Neural cell (in vitro differentiated cells): Measurements from ENCODE around the gene NME9. TPM values are rescaled to one million over a fixed set of nuclear protein-coding genes. Genes with fewer than 3 reads are reported as not detected.

Source experiments
- H2AFZ ChIP-seq: fragments of 200-600, 300-800 bp; sonication (generic), shearing (Covaris generic); 2 replicates; pipeline ENCODE4 v1.6.0; 2014; ENCODE audit warnings: low read depth, mild to moderate bottlenecking, antibody characterized with exemption, low read length, moderate library complexity
- H3F3A ChIP-seq: fragments of 200-600 bp; shearing (Covaris generic); 2 replicates; pipeline ENCODE4 v1.6.1; 2016; ENCODE audit warnings: mild to moderate bottlenecking, moderate library complexity, mixed read lengths, antibody characterized with exemption, low read length; ENCODE audit not compliant: insufficient read depth, poor library complexity, severe bottlenecking
- H3K27ac ChIP-seq: fragments of 200-600, 300-800 bp; sonication (generic), shearing (Covaris generic); 2 replicates; pipeline ENCODE4 v1.5.1; 2014; ENCODE audit warnings: mild to moderate bottlenecking, low read length, moderate library complexity
- H3K27me3 ChIP-seq: fragments of 300-800, 200-600 bp; sonication (generic), shearing (Covaris generic); 2 replicates; pipeline ENCODE4 v1.6.0; 2014; ENCODE audit warnings: mild to moderate bottlenecking, low read depth, low read length, moderate library complexity; ENCODE audit not compliant: insufficient read depth
- H3K36me3 ChIP-seq: fragments of 300-800, 200-600 bp; sonication (generic), shearing (Covaris generic); 2 replicates; pipeline ENCODE4 v1.5.1; 2014; ENCODE audit warnings: mild to moderate bottlenecking, antibody characterized with exemption, low read length, moderate library complexity; ENCODE audit not compliant: insufficient read depth
- H3K4me2 ChIP-seq: fragments of 300-800, 200-600 bp; sonication (generic), shearing (Covaris generic); 2 replicates; pipeline ENCODE4 v1.6.0; 2014; ENCODE audit warnings: mild to moderate bottlenecking, low read length
- H3K4me3 ChIP-seq: fragments of 300-800, 200-600 bp; sonication (generic), shearing (Covaris generic); 2 replicates; pipeline ENCODE4 v1.5.1; 2014; ENCODE audit warnings: mild to moderate bottlenecking, low read length, moderate library complexity
- H3K79me2 ChIP-seq: fragments of 200-600 bp; shearing (Covaris generic); replicated peaks from 2 replicates; pipeline ENCODE4 v1.6.0; 2014; ENCODE audit warnings: mild to moderate bottlenecking, low read length, moderate library complexity; ENCODE audit not compliant: insufficient read depth
- H3K9ac ChIP-seq: fragments of 300-800, 200-600 bp; sonication (generic), shearing (Covaris generic); 2 replicates; pipeline ENCODE4 v1.6.1; 2016; ENCODE audit warnings: mild to moderate bottlenecking, low read length, mixed read lengths
- H3K9me2 ChIP-seq: fragments of 200-600 bp; shearing (Covaris generic); 2 replicates; pipeline ENCODE4 v1.6.1; 2016; ENCODE audit warnings: mild to moderate bottlenecking, low read length, mixed read lengths; ENCODE audit not compliant: insufficient read depth
- H3K9me3 ChIP-seq: fragments of 200-600, 300-800 bp; sonication (generic), shearing (Covaris generic); 2 replicates; pipeline ENCODE4 v1.6.1; 2016; ENCODE audit warnings: mild to moderate bottlenecking, mixed run types, low read length, moderate library complexity, mixed read lengths
- H4K20me1 ChIP-seq: fragments of 200-600 bp; shearing (Covaris generic); 2 replicates; pipeline ENCODE4 v1.6.1; 2016; ENCODE audit warnings: mild to moderate bottlenecking, mixed run types; ENCODE audit not compliant: insufficient read depth
- EP300 ChIP-seq: fragments of 450-650 bp; conservative IDR thresholded peaks from 2 replicates; pipeline ENCODE4 v1.6.1; 2014; ENCODE audit warnings: antibody characterized with exemption, mild to moderate bottlenecking, moderate library complexity; ENCODE audit not compliant: poor library complexity, severe bottlenecking
- EZH2 ChIP-seq: fragments of 200-600, 300-800 bp; shearing (Covaris generic), sonication (generic); IDR thresholded peaks from 2 replicates; pipeline ENCODE4 v1.6.1; 2014; ENCODE audit warnings: antibody characterized with exemption, low read length, borderline replicate concordance, mild to moderate bottlenecking; ENCODE audit not compliant: insufficient read depth, poor library complexity, severe bottlenecking
- MXI1 ChIP-seq: fragments of 450-650 bp; conservative IDR thresholded peaks from 2 replicates; pipeline ENCODE4 v1.6.1; 2014; ENCODE audit warnings: antibody characterized with exemption, mild to moderate bottlenecking; ENCODE audit not compliant: poor library complexity, severe bottlenecking
- POLR2AphosphoS5 ChIP-seq: IDR thresholded peaks from 2 replicates; pipeline ENCODE4 v1.6.1; 2012
- RAD21 ChIP-seq: fragments of 450-650 bp; conservative IDR thresholded peaks from 2 replicates; pipeline ENCODE4 v1.6.1; 2014; ENCODE audit warnings: antibody characterized with exemption, mild to moderate bottlenecking, moderate library complexity
- SMC3 ChIP-seq: fragments of 450-650 bp; conservative IDR thresholded peaks from 2 replicates; pipeline ENCODE4 v1.6.1; 2014; ENCODE audit warnings: antibody characterized with exemption, mild to moderate bottlenecking, moderate library complexity; ENCODE audit not compliant: poor library complexity
- TAF1 ChIP-seq: IDR thresholded peaks from 2 replicates; pipeline ENCODE4 v1.6.1; 2012; ENCODE audit warnings: low read depth
- polyA plus RNA-seq: library from polyadenylated mRNA; depleted of rRNA; stranded (reverse); fragments of >200 nt; gene quantifications from 2 replicates; pipeline ENCODE4 v1.2.3, GENCODE V29; 2014
- TF ChIP-seq, protein P1 (sequence below): IDR thresholded peaks from 2 replicates; pipeline ENCODE4 v1.6.1; 2012; ENCODE audit warnings: borderline replicate concordance
- TF ChIP-seq, protein P2 (sequence below): fragments of 450-650 bp; IDR thresholded peaks from 2 replicates; pipeline ENCODE4 v1.5.1; 2014; ENCODE audit warnings: antibody characterized with exemption, mild to moderate bottlenecking, moderate library complexity; ENCODE audit not compliant: poor library complexity, severe bottlenecking

Gene NME9
- polyA plus RNA-seq, 1 donor from 2014 or later: 17.4 TPM

DNA sequence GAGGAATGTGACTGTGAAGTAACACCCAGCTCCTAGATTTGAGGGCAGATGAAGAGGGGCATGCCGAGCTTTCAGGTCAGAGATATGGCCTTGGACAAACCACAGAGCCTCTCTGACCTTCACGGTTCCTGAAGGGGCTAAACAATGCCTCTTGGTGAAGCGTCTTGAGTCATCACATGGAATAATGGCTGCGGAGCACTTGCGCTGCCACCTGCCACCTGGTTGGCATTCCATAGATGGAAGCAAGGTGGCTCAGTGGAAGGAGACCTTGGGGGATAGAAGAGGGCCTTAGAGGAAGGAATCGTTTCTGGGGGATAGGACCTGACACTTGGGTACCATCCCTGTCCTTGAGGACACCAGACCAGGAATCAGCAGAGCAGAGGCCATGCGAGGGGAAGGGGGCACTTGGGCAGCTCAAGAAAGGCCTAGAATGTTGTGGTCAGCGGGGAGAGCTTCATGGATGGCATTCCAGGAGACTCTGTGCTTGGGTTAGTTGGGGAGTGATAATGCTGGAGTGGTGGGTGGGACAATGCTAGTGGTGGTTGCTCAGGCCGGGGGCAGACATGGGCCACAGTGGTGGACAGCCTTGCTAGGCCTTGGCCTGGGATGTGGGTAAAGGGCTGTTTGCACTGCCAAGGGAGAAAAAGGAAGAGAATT, 31.3 kb upstream of the NME9 start:
- H3K79me2 ChIP-seq: no peaks in the 10 kb centered on the region
- no peaks in the 10 kb centered on the region for H3K9me2 ChIP-seq
- H3K36me3 ChIP-seq: no peaks in the 10 kb centered on the region
- no peaks in the 10 kb centered on the region for H3K9me3 ChIP-seq
- H4K20me1 ChIP-seq: no peaks in the 10 kb centered on the region
- no peak overlapping the region for H3K4me2 ChIP-seq
- H3F3A ChIP-seq: no peaks in the 10 kb centered on the region
- TF ChIP-seq SMC3 (no peak), EP300 (no peak), TAF1 (no peak), POLR2AphosphoS5 (no peak), RAD21 (no peak), MXI1 (no peak), EZH2 (no peak)
- TF ChIP-seq, protein P1, sequence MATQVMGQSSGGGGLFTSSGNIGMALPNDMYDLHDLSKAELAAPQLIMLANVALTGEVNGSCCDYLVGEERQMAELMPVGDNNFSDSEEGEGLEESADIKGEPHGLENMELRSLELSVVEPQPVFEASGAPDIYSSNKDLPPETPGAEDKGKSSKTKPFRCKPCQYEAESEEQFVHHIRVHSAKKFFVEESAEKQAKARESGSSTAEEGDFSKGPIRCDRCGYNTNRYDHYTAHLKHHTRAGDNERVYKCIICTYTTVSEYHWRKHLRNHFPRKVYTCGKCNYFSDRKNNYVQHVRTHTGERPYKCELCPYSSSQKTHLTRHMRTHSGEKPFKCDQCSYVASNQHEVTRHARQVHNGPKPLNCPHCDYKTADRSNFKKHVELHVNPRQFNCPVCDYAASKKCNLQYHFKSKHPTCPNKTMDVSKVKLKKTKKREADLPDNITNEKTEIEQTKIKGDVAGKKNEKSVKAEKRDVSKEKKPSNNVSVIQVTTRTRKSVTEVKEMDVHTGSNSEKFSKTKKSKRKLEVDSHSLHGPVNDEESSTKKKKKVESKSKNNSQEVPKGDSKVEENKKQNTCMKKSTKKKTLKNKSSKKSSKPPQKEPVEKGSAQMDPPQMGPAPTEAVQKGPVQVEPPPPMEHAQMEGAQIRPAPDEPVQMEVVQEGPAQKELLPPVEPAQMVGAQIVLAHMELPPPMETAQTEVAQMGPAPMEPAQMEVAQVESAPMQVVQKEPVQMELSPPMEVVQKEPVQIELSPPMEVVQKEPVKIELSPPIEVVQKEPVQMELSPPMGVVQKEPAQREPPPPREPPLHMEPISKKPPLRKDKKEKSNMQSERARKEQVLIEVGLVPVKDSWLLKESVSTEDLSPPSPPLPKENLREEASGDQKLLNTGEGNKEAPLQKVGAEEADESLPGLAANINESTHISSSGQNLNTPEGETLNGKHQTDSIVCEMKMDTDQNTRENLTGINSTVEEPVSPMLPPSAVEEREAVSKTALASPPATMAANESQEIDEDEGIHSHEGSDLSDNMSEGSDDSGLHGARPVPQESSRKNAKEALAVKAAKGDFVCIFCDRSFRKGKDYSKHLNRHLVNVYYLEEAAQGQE: no peak
- TF ChIP-seq, protein P2, sequence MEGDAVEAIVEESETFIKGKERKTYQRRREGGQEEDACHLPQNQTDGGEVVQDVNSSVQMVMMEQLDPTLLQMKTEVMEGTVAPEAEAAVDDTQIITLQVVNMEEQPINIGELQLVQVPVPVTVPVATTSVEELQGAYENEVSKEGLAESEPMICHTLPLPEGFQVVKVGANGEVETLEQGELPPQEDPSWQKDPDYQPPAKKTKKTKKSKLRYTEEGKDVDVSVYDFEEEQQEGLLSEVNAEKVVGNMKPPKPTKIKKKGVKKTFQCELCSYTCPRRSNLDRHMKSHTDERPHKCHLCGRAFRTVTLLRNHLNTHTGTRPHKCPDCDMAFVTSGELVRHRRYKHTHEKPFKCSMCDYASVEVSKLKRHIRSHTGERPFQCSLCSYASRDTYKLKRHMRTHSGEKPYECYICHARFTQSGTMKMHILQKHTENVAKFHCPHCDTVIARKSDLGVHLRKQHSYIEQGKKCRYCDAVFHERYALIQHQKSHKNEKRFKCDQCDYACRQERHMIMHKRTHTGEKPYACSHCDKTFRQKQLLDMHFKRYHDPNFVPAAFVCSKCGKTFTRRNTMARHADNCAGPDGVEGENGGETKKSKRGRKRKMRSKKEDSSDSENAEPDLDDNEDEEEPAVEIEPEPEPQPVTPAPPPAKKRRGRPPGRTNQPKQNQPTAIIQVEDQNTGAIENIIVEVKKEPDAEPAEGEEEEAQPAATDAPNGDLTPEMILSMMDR: no peak
- H2AFZ ChIP-seq: no peak overlapping the region
- no peaks in the 10 kb centered on the region for H3K27me3 ChIP-seq
- no peak overlapping the region for H3K9ac ChIP-seq
- no peak overlapping the region for H3K27ac ChIP-seq
- H3K4me3 ChIP-seq: no peak overlapping the region

DNA sequence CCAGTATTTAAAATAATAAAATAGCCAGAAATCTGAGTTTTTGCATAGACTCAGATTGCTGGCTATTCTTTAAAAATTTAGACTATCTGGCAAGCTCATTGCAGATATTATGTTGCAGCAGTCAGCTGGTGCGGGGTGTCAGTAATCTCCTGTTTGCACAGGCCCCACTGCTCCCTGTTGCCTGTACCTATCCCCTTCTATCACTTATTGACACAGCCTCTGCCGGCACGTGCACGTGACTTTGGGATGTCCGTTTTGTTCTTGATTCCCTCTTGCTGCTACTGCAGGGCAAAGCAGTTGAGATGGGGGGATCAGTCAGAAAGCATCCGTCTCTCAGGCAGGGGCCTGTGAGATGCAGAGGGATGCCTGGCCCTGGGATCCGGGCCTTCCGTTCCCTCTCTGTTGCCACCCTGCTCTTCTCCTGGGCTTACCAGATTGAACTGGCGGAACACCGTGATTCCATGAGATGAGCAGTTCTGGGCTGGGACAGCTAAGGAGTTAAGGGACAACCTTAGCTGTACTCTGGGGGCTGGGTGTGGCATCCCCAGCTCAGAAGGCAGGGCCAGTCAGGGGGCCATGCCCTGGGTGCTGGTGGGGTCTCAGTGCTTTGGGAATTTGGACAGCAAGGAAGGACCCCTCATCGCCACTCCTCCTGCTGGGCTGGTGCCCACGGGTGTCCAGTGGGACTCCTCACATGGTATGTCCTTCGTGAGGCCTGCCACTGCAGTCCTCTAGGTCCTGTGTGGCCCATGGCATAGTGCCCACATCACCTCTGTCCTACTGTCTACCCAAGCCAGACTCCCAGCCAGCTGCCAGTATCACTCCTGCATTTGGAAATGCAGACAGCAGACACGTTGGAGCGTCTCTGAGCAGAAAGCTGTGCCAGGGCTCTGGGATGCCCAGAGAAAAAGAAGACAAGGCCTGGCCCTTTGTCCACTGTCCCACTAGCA, 30.5 kb upstream of the NME9 start:
- H3K9me3 ChIP-seq: no peaks in the 10 kb centered on the region
- TF ChIP-seq POLR2AphosphoS5 (no peak), SMC3 (no peak), TAF1 (no peak), MXI1 (no peak), EP300 (no peak), EZH2 (no peak), RAD21 (no peak)
- TF ChIP-seq, protein P2: no peak
- TF ChIP-seq, protein P1: no peak
- no peaks in the 10 kb centered on the region for H3K36me3 ChIP-seq
- H4K20me1 ChIP-seq: no peaks in the 10 kb centered on the region
- no peak overlapping the region for H3K4me2 ChIP-seq
- no peaks in the 10 kb centered on the region for H3K27me3 ChIP-seq
- H3K4me3 ChIP-seq: no peak overlapping the region
- no peaks in the 10 kb centered on the region for H3F3A ChIP-seq
- no peaks in the 10 kb centered on the region for H3K9me2 ChIP-seq
- H3K9ac ChIP-seq: no peak overlapping the region
- no peak overlapping the region for H3K27ac ChIP-seq
- no peak overlapping the region for H2AFZ ChIP-seq
- no peaks in the 10 kb centered on the region for H3K79me2 ChIP-seq
